HL-60 (cell line): Measurements from ENCODE around the gene TMEM117.

ENCODE experiments used
- DNase-seq, 2 experiments: peaks; one replicate each; pipeline ENCODE4 v3.0.0-alpha.2; 2010 to 2020; ENCODE audit warnings: low read depth in 1 of 2, low spot score in 1 of 2
- H3K27ac ChIP-seq: fragments of 250-450 bp; sonication (Bioruptor Pico); replicated peaks from 2 replicates; pipeline ENCODE4 v1.5.1; 2020; ENCODE audit warnings: mild to moderate bottlenecking, moderate library complexity
- H3K27me3 ChIP-seq: fragments of 250-450 bp; sonication (Bioruptor Pico); 2 replicates; pipeline ENCODE4 v1.5.1; 2021; ENCODE audit warnings: mild to moderate bottlenecking, moderate library complexity; ENCODE audit not compliant: insufficient read depth, poor library complexity, severe bottlenecking
- H3K4me3 ChIP-seq: replicated peaks from 2 replicates; pipeline ENCODE4 v1.5.1; 2011; ENCODE audit warnings: mild to moderate bottlenecking, control low read depth, low read length; ENCODE audit not compliant: insufficient read depth
- CTCF ChIP-seq: IDR thresholded peaks from one replicate; pipeline ENCODE4 v1.5.1; 2011; ENCODE audit warnings: low read length, control low read depth, inconsistent platforms; ENCODE audit not compliant: insufficient read depth
- GABPA ChIP-seq: IDR thresholded peaks from 2 replicates; pipeline ENCODE4 v1.6.1; 2012; ENCODE audit warnings: low read depth
- POLR2AphosphoS5 ChIP-seq: IDR thresholded peaks from 2 replicates; pipeline ENCODE4 v1.6.1; 2012; ENCODE audit warnings: low read depth
- REST ChIP-seq: IDR thresholded peaks from 2 replicates; pipeline ENCODE4 v1.6.1; 2012; ENCODE audit warnings: low read depth; ENCODE audit not compliant: insufficient replicate concordance
- SPI1 ChIP-seq: IDR thresholded peaks from 2 replicates; pipeline ENCODE4 v1.6.1; 2012; ENCODE audit warnings: low read depth, mild to moderate bottlenecking, borderline replicate concordance

TMEM117 gene

GRCh38 chr12:44381341-44381740, 545.5 kb downstream of the TMEM117 start:
- no peak overlapping the region for H3K4me3 ChIP-seq
- no peaks in the 10 kb centered on the region for H3K27me3 ChIP-seq
- TF ChIP-seq POLR2AphosphoS5 = no peak
- no peak for TF ChIP-seq GABPA
- no peak for TF ChIP-seq SPI1
- no peak for DNase-seq
- no peak overlapping the region for H3K27ac ChIP-seq

GRCh38 chr12:44384136-44384535, 548.3 kb downstream of the TMEM117 start:
- no peak overlapping the region for H3K27ac ChIP-seq
- no peaks in the 10 kb centered on the region for H3K27me3 ChIP-seq
- no peak overlapping the region for H3K4me3 ChIP-seq
- no peak for DNase-seq
- TF ChIP-seq REST (no peak), GABPA (no peak), CTCF (no peak)

- H3K27me3 ChIP-seq = no peaks in the 10 kb centered on the region
- DNase-seq = no peak
- no peak overlapping the region for H3K4me3 ChIP-seq
- no peak overlapping the region for H3K27ac ChIP-seq
- TF ChIP-seq CTCF (no peak), REST (no peak), POLR2AphosphoS5 (no peak), SPI1 (no peak), GABPA (no peak)
Measured at GRCh38 chr12:44385964-44386363, 550.1 kb downstream of the TMEM117 start.

- H3K4me3 ChIP-seq = no peak overlapping the region
- no peak for DNase-seq
- peaks cover 3% of the 10 kb centered on the region for H3K27me3 ChIP-seq
- no peak for TF ChIP-seq CTCF
- no peak for TF ChIP-seq SPI1
- TF ChIP-seq POLR2AphosphoS5 = no peak
- no peak overlapping the region for H3K27ac ChIP-seq
Measured at GRCh38 chr12:44387581-44387980, 551.7 kb downstream of the TMEM117 start.
